ENCODE measurements around the gene XRN1.
"Not testable (repeated sequence)": the region's sequence is repeated elsewhere in the genome, so short reads cannot be mapped to it uniquely, and the experiment has no call there.

XRN1 gene

GRCh38 chr3:142324275-142324953 lies 123.4 kb downstream of the XRN1 start:
- not testable (repeated sequence) for DNase-seq

- no peak for DNase-seq
These were observed 127.9 kb downstream of the XRN1 start for GRCh38 chr3:142319912-142320311.

- no peak for DNase-seq
These were observed 128.7 kb downstream of the XRN1 start for GRCh38 chr3:142319094-142319493.

- no peak for DNase-seq
These were observed 129.5 kb downstream of the XRN1 start for GRCh38 chr3:142318331-142318730.

- not testable (repeated sequence) for DNase-seq
These were observed 131.9 kb downstream of the XRN1 start for GRCh38 chr3:142315978-142316388.

GRCh38 chr3:142315083-142315482 lies 132.8 kb downstream of the XRN1 start:
- DNase-seq: no peak

GRCh38 chr3:142310439-142310838 lies 137.4 kb downstream of the XRN1 start:
- DNase-seq: no peak

- DNase-seq: not testable (repeated sequence)
These were observed 145.0 kb downstream of the XRN1 start for GRCh38 chr3:142302847-142303246.

- DNase-seq: no peak
These were observed 149.2 kb downstream of the XRN1 start for GRCh38 chr3:142298626-142299025.

GRCh38 chr3:142296507-142296906 lies 151.3 kb downstream of the XRN1 start:
- no peak for DNase-seq

- DNase-seq: no peak
These were observed 159.8 kb downstream of the XRN1 start for GRCh38 chr3:142287866-142288638.

- DNase-seq: no peak
These were observed 162.7 kb downstream of the XRN1 start for GRCh38 chr3:142285083-142285517.

GRCh38 chr3:142282503-142282902 lies 165.3 kb downstream of the XRN1 start:
- no peak for DNase-seq

- no peak for DNase-seq
These were observed 166.4 kb downstream of the XRN1 start for GRCh38 chr3:142281474-142281873.

- DNase-seq: no peak
These were observed 167.8 kb downstream of the XRN1 start for GRCh38 chr3:142279965-142280590.

GRCh38 chr3:142278451-142278850 lies 169.4 kb downstream of the XRN1 start:
- DNase-seq: no peak

- no peak for DNase-seq
These were observed 171.1 kb downstream of the XRN1 start for GRCh38 chr3:142276781-142277180.

GRCh38 chr3:142275856-142276255 lies 172.0 kb downstream of the XRN1 start:
- no peak for DNase-seq

- DNase-seq: no peak
These were observed 172.9 kb downstream of the XRN1 start for GRCh38 chr3:142274908-142275307.

GRCh38 chr3:142273501-142273900 lies 174.3 kb downstream of the XRN1 start:
- DNase-seq: no peak

- DNase-seq: no peak
These were observed 175.5 kb downstream of the XRN1 start for GRCh38 chr3:142272200-142272891.

GRCh38 chr3:142270407-142270806 lies 177.4 kb downstream of the XRN1 start:
- no peak for DNase-seq

- DNase-seq: no peak
These were observed 178.1 kb downstream of the XRN1 start for GRCh38 chr3:142269767-142270166.
